C4-2B (cell line): ENCODE data around the gene TNFRSF18.

Source experiments
- CTCF ChIP-seq: fragments of 450-650 bp; conservative IDR thresholded peaks from 2 replicates; pipeline ENCODE4 v1.5.1; 2017; ENCODE audit warnings: mild to moderate bottlenecking
- ZFX ChIP-seq: fragments of 450-650 bp; IDR thresholded peaks from 2 replicates; pipeline ENCODE4 v1.6.1; 2017

- no peak for TF ChIP-seq CTCF
- TF ChIP-seq ZFX = no peak
These were observed 31.7 kb upstream of the TNFRSF18 start for GRCh38 chr1:1237874-1238701.
